Ascending aorta (tissue), 2 donors: ENCODE data around the gene JPH3. TPM values are rescaled to one million over a fixed set of nuclear protein-coding genes. Genes with fewer than 3 reads are reported as not detected.

Experiments
- DNase-seq, 2 donors: peaks; one replicate each; pipeline ENCODE4 v3.0.0-alpha.2; 2019; ENCODE audit warnings: low spot score in 2 of 2
- H3K27ac ChIP-seq, 2 donors: fragments of 200-600 bp; sonication (generic); one replicate each; pipeline ENCODE4 v1.5.1; 2016 to 2017; ENCODE audit warnings: mild to moderate bottlenecking in 1 of 2
- H3K27me3 ChIP-seq: fragments of 200-600 bp; sonication (generic); one replicate; pipeline ENCODE4 v1.5.1; 2017
- H3K36me3 ChIP-seq, 2 donors: fragments of 200-600 bp; sonication (generic); one replicate each; pipeline ENCODE4 v1.5.1; 2016
- H3K4me1 ChIP-seq, 2 donors: fragments of 200-600 bp; sonication (generic); one replicate each; pipeline ENCODE4 v1.5.1; 2016 to 2017; ENCODE audit warnings: mild to moderate bottlenecking in 1 of 2
- H3K4me3 ChIP-seq, 2 donors: fragments of 200-600 bp; sonication (generic); one replicate each; pipeline ENCODE4 v1.5.1; 2016 to 2017; ENCODE audit warnings: mild to moderate bottlenecking in 1 of 2
- H3K9me3 ChIP-seq, 2 donors: fragments of 200-600 bp; sonication (generic); one replicate each; pipeline ENCODE4 v1.5.1; 2016
- intact Hi-C: fragments of 100-400 bp; cut with DNase I; formaldehyde crosslinking; loops from one replicate; pipeline ENCODE4 v1.15.1; 2023
- total RNA-seq: library from RNA; depleted of rRNA; stranded (reverse); fragments of >200 nt; gene quantifications from one replicate; pipeline ENCODE4 v1.1.0, GENCODE V29; 2016
- TF ChIP-seq, protein P1 (sequence below), 3 experiments: fragments of 200-600 bp in 2 of 3; fragments of 450-650 bp in 1 of 3; sonication (generic) in 2 of 3; IDR thresholded peaks; one replicate each; pipeline ENCODE4 v1.5.1; 2016 to 2019; ENCODE audit warnings: antibody characterized with exemption in 3 of 3, mild to moderate bottlenecking in 1 of 3, moderate library complexity in 1 of 3

The JPH3 gene
- total RNA-seq, 1 donor from 2014 or later = not detected

DNA sequence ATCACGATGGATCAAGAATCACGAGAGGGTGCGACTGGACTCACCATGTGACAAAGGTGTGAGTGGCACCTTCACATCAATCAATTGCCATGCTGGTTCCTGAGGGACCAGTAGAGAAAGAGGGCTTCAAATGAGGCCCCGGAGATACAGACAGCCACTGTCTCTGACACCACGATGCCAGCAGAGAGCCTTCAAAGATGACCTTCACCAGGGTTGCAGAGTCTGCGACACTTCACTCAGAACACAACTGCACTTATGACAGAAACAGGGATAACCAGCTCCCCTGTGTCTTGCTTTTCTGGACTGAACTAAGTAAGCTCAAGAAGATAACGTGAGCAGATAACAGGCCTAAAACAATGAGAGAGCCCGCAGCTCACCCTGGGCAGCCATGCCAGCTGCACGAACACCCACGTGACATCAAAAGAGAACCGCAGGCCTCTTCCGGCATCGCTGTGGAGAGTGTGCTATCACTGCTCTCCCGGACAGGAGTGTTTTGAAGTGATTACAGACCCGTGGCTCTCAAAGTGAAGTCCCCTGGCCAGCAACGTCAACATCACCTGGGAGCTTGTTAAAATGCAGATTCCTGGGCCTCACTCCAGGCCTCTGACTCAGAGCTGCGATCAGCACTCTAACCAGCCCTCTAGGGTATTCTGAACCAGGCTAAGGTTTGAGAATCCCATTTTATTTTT, 127.1 kb downstream of the JPH3 start:
- TF ChIP-seq, protein P1, sequence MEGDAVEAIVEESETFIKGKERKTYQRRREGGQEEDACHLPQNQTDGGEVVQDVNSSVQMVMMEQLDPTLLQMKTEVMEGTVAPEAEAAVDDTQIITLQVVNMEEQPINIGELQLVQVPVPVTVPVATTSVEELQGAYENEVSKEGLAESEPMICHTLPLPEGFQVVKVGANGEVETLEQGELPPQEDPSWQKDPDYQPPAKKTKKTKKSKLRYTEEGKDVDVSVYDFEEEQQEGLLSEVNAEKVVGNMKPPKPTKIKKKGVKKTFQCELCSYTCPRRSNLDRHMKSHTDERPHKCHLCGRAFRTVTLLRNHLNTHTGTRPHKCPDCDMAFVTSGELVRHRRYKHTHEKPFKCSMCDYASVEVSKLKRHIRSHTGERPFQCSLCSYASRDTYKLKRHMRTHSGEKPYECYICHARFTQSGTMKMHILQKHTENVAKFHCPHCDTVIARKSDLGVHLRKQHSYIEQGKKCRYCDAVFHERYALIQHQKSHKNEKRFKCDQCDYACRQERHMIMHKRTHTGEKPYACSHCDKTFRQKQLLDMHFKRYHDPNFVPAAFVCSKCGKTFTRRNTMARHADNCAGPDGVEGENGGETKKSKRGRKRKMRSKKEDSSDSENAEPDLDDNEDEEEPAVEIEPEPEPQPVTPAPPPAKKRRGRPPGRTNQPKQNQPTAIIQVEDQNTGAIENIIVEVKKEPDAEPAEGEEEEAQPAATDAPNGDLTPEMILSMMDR (IDR thresholded peaks at IDR 0.05) = no peak
- Histone ChIP-seq H3K4me1 (no peaks in the 10 kb centered on the region), H3K36me3 (peaks cover 15 to 44% of the 10 kb centered on the region in 2 donors), H3K9me3 (no peaks in the 10 kb centered on the region), H3K27me3 (no peaks in the 10 kb centered on the region), H3K4me3 (no peak overlapping the region), H3K27ac (no peak overlapping the region)
- intact Hi-C loops = no loop called here
- no peak for DNase-seq

DNA sequence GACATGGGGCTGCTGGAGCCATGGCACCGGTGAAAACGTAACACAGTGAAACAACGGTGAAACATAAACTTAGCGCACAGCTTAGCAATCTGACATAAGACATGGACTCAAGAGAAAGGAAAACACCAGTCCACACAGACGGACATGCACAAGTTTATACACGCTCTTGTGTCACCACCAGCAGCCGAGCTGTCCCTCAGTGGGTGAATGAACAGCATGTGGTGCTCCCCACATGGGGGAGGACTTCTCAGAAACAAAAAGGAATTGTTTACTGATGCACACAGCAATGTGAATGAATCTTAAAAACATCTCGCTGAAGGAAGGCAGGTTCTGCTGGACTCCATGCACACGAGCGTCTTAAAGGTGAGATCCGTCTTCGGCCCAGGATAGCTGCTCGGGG, 129.3 kb downstream of the JPH3 start:
- H3K27ac ChIP-seq = no peak overlapping the region
- H3K9me3 ChIP-seq = no peaks in the 10 kb centered on the region
- no peak overlapping the region for H3K4me3 ChIP-seq
- peaks cover 21 to 45% of the 10 kb centered on the region in 2 donors for H3K36me3 ChIP-seq
- no peaks in the 10 kb centered on the region for H3K4me1 ChIP-seq
- intact Hi-C loops = loop anchor here (10.0 kb wide), 1 partner anchor 57 kb away; no protein-coding TSS in a partner anchor
- DNase-seq = no peak
- no peaks in the 10 kb centered on the region for H3K27me3 ChIP-seq
- TF ChIP-seq, protein P1 (IDR thresholded peaks at IDR 0.05) = no peak

DNA sequence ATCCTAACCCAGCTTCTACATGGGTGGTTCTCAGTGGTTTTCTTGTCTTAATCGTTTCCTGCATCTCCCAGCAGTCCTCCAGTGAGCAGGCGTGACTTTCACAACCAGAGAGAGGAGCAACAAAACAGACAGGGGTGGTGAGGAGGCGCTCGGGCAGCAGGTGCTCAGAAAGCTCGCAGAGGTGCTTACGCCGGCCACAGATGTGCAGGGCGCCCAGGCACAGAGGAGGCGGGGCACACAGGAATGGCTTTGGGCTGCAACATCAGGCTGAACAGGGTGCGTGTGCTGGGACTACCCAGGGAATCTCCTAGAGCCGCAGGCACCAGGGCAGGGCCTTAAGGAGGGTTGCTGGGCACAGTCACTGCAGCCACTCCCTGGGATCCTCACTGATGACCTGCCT, 130.9 kb downstream of the JPH3 start:
- no peak for DNase-seq
- Histone ChIP-seq H3K4me1 (no peaks in the 10 kb centered on the region), H3K36me3 (peaks cover 23 to 40% of the 10 kb centered on the region in 2 donors), H3K27me3 (no peaks in the 10 kb centered on the region), H3K27ac (no peak overlapping the region), H3K4me3 (no peak overlapping the region), H3K9me3 (no peaks in the 10 kb centered on the region)
- TF ChIP-seq, protein P1 (IDR thresholded peaks at IDR 0.05) = no peak
- intact Hi-C loops = loop anchor here (10.0 kb wide), 1 partner anchor 58 kb away; no protein-coding TSS in a partner anchor

GRCh38 chr16:87734644-87735043, 132.3 kb downstream of the JPH3 start:
- H3K27me3 ChIP-seq = no peaks in the 10 kb centered on the region
- no peaks in the 10 kb centered on the region for H3K4me1 ChIP-seq
- TF ChIP-seq, protein P1 (IDR thresholded peaks at IDR 0.05) = no peak
- H3K27ac ChIP-seq = no peak overlapping the region
- peaks cover 21 to 28% of the 10 kb centered on the region in 2 donors for H3K36me3 ChIP-seq
- intact Hi-C loops = loop anchor here (10.0 kb wide), 1 partner anchor 60 kb away; no protein-coding TSS in a partner anchor
- DNase-seq = no peak
- H3K9me3 ChIP-seq = no peaks in the 10 kb centered on the region
- no peak overlapping the region for H3K4me3 ChIP-seq

DNA sequence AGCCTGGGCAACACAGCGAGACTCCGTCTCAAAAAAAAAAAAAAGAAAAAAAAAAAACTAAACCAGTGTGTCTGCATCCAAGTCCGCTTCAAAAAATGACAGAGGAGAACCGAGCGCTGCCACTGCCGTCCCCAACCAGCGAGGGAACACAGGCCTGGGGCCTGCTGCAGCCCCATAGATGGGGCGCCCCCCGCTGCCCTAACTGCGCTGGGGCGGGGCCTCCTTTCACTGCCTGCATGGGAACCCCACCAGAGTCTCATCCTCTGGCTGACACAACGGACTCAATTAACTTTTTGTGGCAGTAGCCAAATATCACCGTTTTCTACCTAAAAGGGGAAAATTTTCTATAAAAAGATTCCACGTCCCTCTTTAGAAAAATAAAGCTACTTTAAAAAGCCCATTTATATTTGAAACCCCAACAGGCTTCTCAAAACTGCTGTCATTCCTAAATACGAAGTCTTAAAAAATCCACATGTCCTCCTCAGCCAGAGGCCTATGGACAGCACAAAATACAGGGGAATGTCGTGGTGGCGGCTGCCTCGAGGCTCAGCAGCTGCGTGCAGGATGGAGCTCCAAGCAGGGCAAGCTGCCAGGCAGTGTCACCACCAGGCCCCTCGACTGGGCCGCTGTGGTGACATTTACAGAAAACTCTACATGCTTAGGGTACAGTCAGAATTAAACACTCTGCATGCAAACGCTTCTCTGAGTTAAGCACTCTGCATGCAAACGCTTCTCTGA, 133.1 kb downstream of the JPH3 start:
- Histone ChIP-seq H3K4me1 (peaks cover 0 to 3% of the 10 kb centered on the region in 2 donors), H3K36me3 (peaks cover 16 to 26% of the 10 kb centered on the region in 2 donors), H3K27ac (no peak overlapping the region), H3K27me3 (no peaks in the 10 kb centered on the region), H3K4me3 (no peak overlapping the region), H3K9me3 (no peaks in the 10 kb centered on the region)
- DNase-seq = no peak
- TF ChIP-seq, protein P1 (IDR thresholded peaks at IDR 0.05) = no peak
- intact Hi-C loops = loop anchor here (10.0 kb wide), 1 partner anchor 61 kb away; no protein-coding TSS in a partner anchor
